Smooth muscle cell (in vitro differentiated cells): ENCODE results near the gene IGF2. TPM values are rescaled to one million over a fixed set of nuclear protein-coding genes. Genes with fewer than 3 reads are reported as not detected.

Experiments used
- DNase-seq: peaks from one replicate; lab custom pipeline; 2025; ENCODE audit not compliant: unreplicated experiment; lab: John Stamatoyannopoulos, UW
- H2AFZ ChIP-seq: fragments of 200-600 bp; sonication (generic); 2 replicates; pipeline ENCODE4 v1.6.0; 2016; ENCODE audit warnings: antibody characterized with exemption, low read depth, mild to moderate bottlenecking
- H3F3A ChIP-seq: fragments of 200-600 bp; sonication (generic); 2 replicates; pipeline ENCODE4 v1.6.0; 2017; ENCODE audit warnings: antibody characterized with exemption, low read depth
- H3K27ac ChIP-seq: fragments of 200-600 bp; sonication (generic); 2 replicates; pipeline ENCODE4 v1.5.1; 2016; ENCODE audit warnings: low read depth, mild to moderate bottlenecking
- H3K27me3 ChIP-seq: fragments of 200-600 bp; sonication (generic); 2 replicates; pipeline ENCODE4 v1.6.1; 2016; ENCODE audit warnings: low read depth, mild to moderate bottlenecking
- H3K36me3 ChIP-seq: fragments of 200-600 bp; sonication (generic); 2 replicates; pipeline ENCODE4 v1.5.1; 2016; ENCODE audit warnings: low read depth
- H3K4me1 ChIP-seq: fragments of 200-600 bp; sonication (generic); 2 replicates; pipeline ENCODE4 v1.5.1; 2016; ENCODE audit warnings: low read depth
- H3K4me2 ChIP-seq: fragments of 200-600 bp; sonication (generic); 2 replicates; pipeline ENCODE4 v1.6.0; 2016; ENCODE audit warnings: mild to moderate bottlenecking
- H3K4me3 ChIP-seq: fragments of 200-600 bp; sonication (generic); 2 replicates; pipeline ENCODE4 v1.5.1; 2016; ENCODE audit warnings: mild to moderate bottlenecking
- H3K79me2 ChIP-seq: fragments of 200-600 bp; sonication (generic); 2 replicates; pipeline ENCODE4 v1.6.0; 2016; ENCODE audit warnings: low read depth, mild to moderate bottlenecking
- H3K9ac ChIP-seq: fragments of 200-600 bp; sonication (generic); 2 replicates; pipeline ENCODE4 v1.6.0; 2016; ENCODE audit warnings: low read depth
- H3K9me3 ChIP-seq: fragments of 200-600 bp; sonication (generic); replicated peaks from 2 replicates; pipeline ENCODE4 v1.5.1; 2016; ENCODE audit warnings: low read depth
- H4K20me1 ChIP-seq: fragments of 200-600 bp; sonication (generic); 2 replicates; pipeline ENCODE4 v1.6.0; 2016; ENCODE audit warnings: low read depth
- whole genome bisulfite sequencing: methylation state at CpG from one replicate; pipeline ENCODE4 v1.1.7; 2016; ENCODE audit warnings: low lambda C conversion rate; 5-methylcytosine and 5-hydroxymethylcytosine counted together
- polyA plus RNA-seq: library from polyadenylated mRNA; unstranded; fragments of >200 nt; fragmentation: Nextera tagmentation; extraction: Ambion mirVana; gene quantifications from 2 replicates; pipeline ENCODE4 v1.2.1, GENCODE V29; 2016
- total RNA-seq: library from RNA; depleted of rRNA; stranded (reverse); fragments of >200 nt; gene quantifications from 2 replicates; pipeline ENCODE4 v1.2.3, GENCODE V29; 2014
- TF ChIP-seq, protein P1 (sequence below): fragments of 200-600 bp; sonication (generic); IDR thresholded peaks from 2 replicates; pipeline ENCODE4 v1.5.1; 2017; ENCODE audit warnings: borderline replicate concordance, mild to moderate bottlenecking, antibody characterized with exemption; ENCODE audit not compliant: insufficient read depth, poor library complexity, severe bottlenecking

The IGF2 gene
- total and polyA plus RNA-seq, 2 experiments from 2014 or later = 2,086 to 3,877 TPM

DNA sequence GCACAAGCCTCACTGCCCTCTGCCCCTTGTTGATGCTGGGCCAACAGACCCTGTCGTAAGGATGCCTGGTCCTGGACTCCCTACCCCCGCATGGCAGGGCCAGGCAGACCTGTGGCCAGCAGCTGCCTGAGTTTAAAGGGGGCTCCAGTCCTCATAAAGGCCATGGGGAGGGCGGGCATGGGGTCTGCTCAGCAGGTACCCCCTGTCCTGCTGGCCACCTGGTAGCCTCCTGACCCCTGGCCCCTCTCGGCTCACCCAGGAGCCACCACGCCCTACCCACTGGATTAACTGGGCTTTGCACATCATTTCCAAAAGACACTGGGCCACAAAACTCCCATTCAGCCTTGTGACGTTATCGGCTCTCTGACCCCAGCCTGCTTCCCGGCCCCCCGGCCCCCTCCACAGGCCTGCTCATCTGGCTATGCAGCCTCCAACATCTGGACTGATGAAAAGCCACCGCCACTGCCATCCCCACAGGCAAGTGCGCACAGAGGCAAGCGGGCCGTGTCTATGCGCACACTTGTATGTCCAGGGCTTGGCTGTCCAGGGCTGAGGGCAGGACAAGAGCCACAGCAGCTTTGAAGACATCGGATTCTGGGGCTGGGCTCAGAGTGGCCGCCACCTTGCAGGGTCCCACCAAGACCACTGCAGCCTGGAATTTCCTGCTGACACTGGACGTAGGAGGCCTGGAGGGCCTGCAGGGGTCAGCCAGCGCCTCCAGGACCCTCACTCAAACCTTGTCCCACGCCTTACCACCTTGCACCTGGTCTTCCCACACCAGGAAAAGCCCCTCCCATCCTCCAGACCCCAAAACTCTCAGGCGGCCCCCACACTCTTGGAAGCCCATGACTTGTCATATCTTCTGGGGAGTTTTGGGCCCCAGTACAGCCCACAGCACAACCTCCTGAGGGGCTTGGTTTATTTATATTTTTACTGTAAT, 48.7 kb downstream of the IGF2 start:
- no peak for DNase-seq
- TF ChIP-seq, protein P1, sequence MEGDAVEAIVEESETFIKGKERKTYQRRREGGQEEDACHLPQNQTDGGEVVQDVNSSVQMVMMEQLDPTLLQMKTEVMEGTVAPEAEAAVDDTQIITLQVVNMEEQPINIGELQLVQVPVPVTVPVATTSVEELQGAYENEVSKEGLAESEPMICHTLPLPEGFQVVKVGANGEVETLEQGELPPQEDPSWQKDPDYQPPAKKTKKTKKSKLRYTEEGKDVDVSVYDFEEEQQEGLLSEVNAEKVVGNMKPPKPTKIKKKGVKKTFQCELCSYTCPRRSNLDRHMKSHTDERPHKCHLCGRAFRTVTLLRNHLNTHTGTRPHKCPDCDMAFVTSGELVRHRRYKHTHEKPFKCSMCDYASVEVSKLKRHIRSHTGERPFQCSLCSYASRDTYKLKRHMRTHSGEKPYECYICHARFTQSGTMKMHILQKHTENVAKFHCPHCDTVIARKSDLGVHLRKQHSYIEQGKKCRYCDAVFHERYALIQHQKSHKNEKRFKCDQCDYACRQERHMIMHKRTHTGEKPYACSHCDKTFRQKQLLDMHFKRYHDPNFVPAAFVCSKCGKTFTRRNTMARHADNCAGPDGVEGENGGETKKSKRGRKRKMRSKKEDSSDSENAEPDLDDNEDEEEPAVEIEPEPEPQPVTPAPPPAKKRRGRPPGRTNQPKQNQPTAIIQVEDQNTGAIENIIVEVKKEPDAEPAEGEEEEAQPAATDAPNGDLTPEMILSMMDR = no peak
- Histone ChIP-seq H3K4me1 (no peaks in the 10 kb centered on the region), H3F3A (no peaks in the 10 kb centered on the region), H3K4me2 (no peak overlapping the region), H3K79me2 (no peaks in the 10 kb centered on the region), H3K27ac (no peak overlapping the region), H2AFZ (no peak overlapping the region), H3K9me3 (no peaks in the 10 kb centered on the region), H3K27me3 (no peaks in the 10 kb centered on the region), H3K4me3 (no peak overlapping the region), H3K36me3 (no peaks in the 10 kb centered on the region), H3K9ac (no peak overlapping the region), H4K20me1 (no peaks in the 10 kb centered on the region)
- 93% methylated on average over 20 of the region's 20 CpGs for WGBS

DNA sequence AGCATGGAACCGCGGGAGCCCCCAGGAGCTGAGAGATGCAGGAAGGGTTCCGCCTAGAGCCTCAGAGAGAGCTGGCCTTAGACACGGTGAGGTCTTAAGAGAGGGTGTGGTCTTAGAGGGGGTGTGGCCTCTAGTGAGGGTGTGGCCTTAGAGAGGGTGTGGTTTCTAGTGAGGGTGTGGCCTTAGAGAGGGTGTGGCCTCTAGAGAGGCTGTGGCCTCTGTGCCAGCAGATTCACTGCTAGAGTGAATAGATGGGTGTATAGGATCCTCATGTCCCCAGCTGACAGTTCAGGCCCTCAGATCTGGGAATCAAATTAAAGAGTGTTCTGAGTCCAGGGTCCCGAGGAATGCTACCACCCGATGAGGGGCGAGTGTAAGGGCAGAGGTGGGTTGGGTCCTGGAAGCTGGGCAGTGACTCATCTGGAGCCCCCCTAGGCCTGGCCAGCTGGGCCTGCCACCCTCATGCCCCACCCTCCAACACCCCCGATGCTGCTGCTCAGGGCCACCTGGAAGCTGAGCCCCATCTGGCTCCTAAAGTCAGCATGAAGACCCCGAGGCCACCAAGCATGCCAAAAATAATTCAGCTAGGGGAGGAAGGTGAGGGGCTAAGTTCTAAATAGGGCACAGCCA, 49.5 kb downstream of the IGF2 start:
- no peak overlapping the region for H3K4me2 ChIP-seq
- H3K36me3 ChIP-seq = no peaks in the 10 kb centered on the region
- WGBS = 82% methylated on average over 9 of the region's 9 CpGs
- TF ChIP-seq, protein P1 = no peak
- H3K9me3 ChIP-seq = no peaks in the 10 kb centered on the region
- H4K20me1 ChIP-seq = no peaks in the 10 kb centered on the region
- no peak overlapping the region for H3K27ac ChIP-seq
- H3K4me3 ChIP-seq = no peak overlapping the region
- H3K9ac ChIP-seq = no peak overlapping the region
- no peaks in the 10 kb centered on the region for H3K79me2 ChIP-seq
- no peaks in the 10 kb centered on the region for H3F3A ChIP-seq
- H2AFZ ChIP-seq = no peak overlapping the region
- no peaks in the 10 kb centered on the region for H3K27me3 ChIP-seq
- no peaks in the 10 kb centered on the region for H3K4me1 ChIP-seq
- no peak for DNase-seq

GRCh38 chr11:2088746-2089535, 50.2 kb downstream of the IGF2 start:
- H4K20me1 ChIP-seq = no peaks in the 10 kb centered on the region
- no peaks in the 10 kb centered on the region for H3K27me3 ChIP-seq
- TF ChIP-seq, protein P1 = peak; percentile 12
- 90% methylated on average over 19 of the region's 19 CpGs for WGBS
- no peak overlapping the region for H2AFZ ChIP-seq
- no peaks in the 10 kb centered on the region for H3K79me2 ChIP-seq
- H3F3A ChIP-seq = no peaks in the 10 kb centered on the region
- DNase-seq = no peak
- H3K4me1 ChIP-seq = no peaks in the 10 kb centered on the region
- H3K4me3 ChIP-seq = no peak overlapping the region
- H3K27ac ChIP-seq = no peak overlapping the region
- H3K36me3 ChIP-seq = no peaks in the 10 kb centered on the region
- no peak overlapping the region for H3K9ac ChIP-seq
- H3K4me2 ChIP-seq = no peak overlapping the region
- no peaks in the 10 kb centered on the region for H3K9me3 ChIP-seq
